ENCODE measurements around the gene DIO3. TPM values are rescaled to one million over a fixed set of nuclear protein-coding genes. Genes with fewer than 3 reads are reported as not detected.

The DIO3 gene
- total RNA-seq, 1 donor from 2014 or later = 0.67 TPM

GRCh38 chr14:101577221-101577909 lies 16.1 kb downstream of the DIO3 start:
- ATAC-seq (no peak), DNase-seq (no peak)
- Histone ChIP-seq H3K27ac (no peak overlapping the region), H3K36me3 (no peaks in the 10 kb centered on the region), H3K4me1 (no peaks in the 10 kb centered on the region), H3K27me3 (no peaks in the 10 kb centered on the region), H3K9me3 (no peaks in the 10 kb centered on the region), H3K4me3 (no peak overlapping the region)
- intact Hi-C loops (cut with DNase I) = no loop called here
- no peak for TF ChIP-seq CTCF (IDR thresholded peaks at IDR 0.05)

- Histone ChIP-seq H3K27ac (no peak overlapping the region), H3K36me3 (no peaks in the 10 kb centered on the region), H3K4me1 (no peaks in the 10 kb centered on the region), H3K9me3 (no peaks in the 10 kb centered on the region), H3K4me3 (no peak overlapping the region), H3K27me3 (no peaks in the 10 kb centered on the region)
- ATAC-seq (no peak), DNase-seq (no peak)
- no peak for TF ChIP-seq CTCF (IDR thresholded peaks at IDR 0.05)
- intact Hi-C loops (cut with DNase I) = no loop called here
These were observed 17.2 kb downstream of the DIO3 start for GRCh38 chr14:101578489-101578888.

GRCh38 chr14:101579372-101580080 lies 18.2 kb downstream of the DIO3 start:
- Histone ChIP-seq H3K36me3 (no peaks in the 10 kb centered on the region), H3K4me3 (no peak overlapping the region), H3K27me3 (no peaks in the 10 kb centered on the region), H3K27ac (no peak overlapping the region), H3K4me1 (no peaks in the 10 kb centered on the region), H3K9me3 (no peaks in the 10 kb centered on the region)
- ATAC-seq = no peak
- no peak for TF ChIP-seq CTCF (IDR thresholded peaks at IDR 0.05)
- intact Hi-C loops (cut with DNase I) = no loop called here
- no peak for DNase-seq

GRCh38 chr14:101581806-101582205 lies 20.5 kb downstream of the DIO3 start:
- Histone ChIP-seq H3K4me3 (no peak overlapping the region), H3K27ac (no peak overlapping the region), H3K27me3 (no peaks in the 10 kb centered on the region), H3K4me1 (no peaks in the 10 kb centered on the region), H3K9me3 (no peaks in the 10 kb centered on the region), H3K36me3 (no peaks in the 10 kb centered on the region)
- ATAC-seq (no peak), DNase-seq (no peak)
- intact Hi-C loops (cut with DNase I) = no loop called here
- no peak for TF ChIP-seq CTCF (IDR thresholded peaks at IDR 0.05)

- no peak for TF ChIP-seq CTCF (IDR thresholded peaks at IDR 0.05)
- Histone ChIP-seq H3K27me3 (no peaks in the 10 kb centered on the region), H3K9me3 (no peaks in the 10 kb centered on the region), H3K4me3 (no peak overlapping the region), H3K27ac (no peak overlapping the region), H3K4me1 (no peaks in the 10 kb centered on the region), H3K36me3 (no peaks in the 10 kb centered on the region)
- intact Hi-C loops (cut with DNase I) = no loop called here
- ATAC-seq (no peak), DNase-seq (no peak)
These were observed 21.0 kb downstream of the DIO3 start for GRCh38 chr14:101582294-101582693.

Data from upper lobe of right lung (tissue), 1 donor.